Measurements from ENCODE around the gene TBC1D22A. TPM values are rescaled to one million over a fixed set of nuclear protein-coding genes. Genes with fewer than 3 reads are reported as not detected.

TBC1D22A gene
- total RNA-seq, 2 donors from 2014 or later = 28.9 to 31.3 TPM

GRCh38 chr22:46774253-46774979 lies 12.0 kb downstream of the TBC1D22A start:
- H3K9me3 ChIP-seq = no peaks in the 10 kb centered on the region
- peaks cover 10 to 34% of the 10 kb centered on the region in 2 donors for H3K4me1 ChIP-seq (ENCODE audit: control insufficient read depth in 1 of 2, low read depth in 2 of 2)
- DNase-seq (ENCODE audit: low spot score) = no peak
- no peak for TF ChIP-seq CTCF (IDR thresholded peaks at IDR 0.05)
- H3K27ac ChIP-seq = peak overlapping the region in 1 of 2 donors; percentile 32
- no peak for ATAC-seq (ENCODE audit: insufficient number of reproducible peaks, low FRiP score, low read depth)
- no peaks in the 10 kb centered on the region for H3K36me3 ChIP-seq
- no peak overlapping the region for H3K4me3 ChIP-seq
- H3K27me3 ChIP-seq (replicated peaks; ENCODE audit: insufficient read depth) = no peaks in the 10 kb centered on the region

GRCh38 chr22:46774980-46775849 lies 12.8 kb downstream of the TBC1D22A start:
- Histone ChIP-seq H3K9me3 (no peaks in the 10 kb centered on the region), H3K36me3 (no peaks in the 10 kb centered on the region), H3K4me3 (no peak overlapping the region), H3K27me3 (replicated peaks; ENCODE audit: insufficient read depth) (no peaks in the 10 kb centered on the region), H3K27ac (no peak overlapping the region), H3K4me1 (ENCODE audit: control insufficient read depth in 1 of 2, low read depth in 2 of 2) (peaks cover 5 to 26% of the 10 kb centered on the region in 2 donors)
- no peak for TF ChIP-seq CTCF (IDR thresholded peaks at IDR 0.05)
- DNase-seq (ENCODE audit: low spot score) (no peak), ATAC-seq (ENCODE audit: insufficient number of reproducible peaks, low FRiP score, low read depth) (no peak)

- H3K27ac ChIP-seq = no peak overlapping the region
- H3K4me3 ChIP-seq = no peak overlapping the region
- no peaks in the 10 kb centered on the region for H3K9me3 ChIP-seq
- no peak for TF ChIP-seq CTCF (IDR thresholded peaks at IDR 0.05)
- no peak for DNase-seq (ENCODE audit: low spot score)
- H3K4me1 ChIP-seq (ENCODE audit: control insufficient read depth in 1 of 2, low read depth in 2 of 2) = peaks cover 4 to 22% of the 10 kb centered on the region in 2 donors
- H3K27me3 ChIP-seq (replicated peaks; ENCODE audit: insufficient read depth) = no peaks in the 10 kb centered on the region
- ATAC-seq (ENCODE audit: insufficient number of reproducible peaks, low FRiP score, low read depth) = no peak
- H3K36me3 ChIP-seq = no peaks in the 10 kb centered on the region
Measured at GRCh38 chr22:46775850-46776826, 13.7 kb downstream of the TBC1D22A start.

GRCh38 chr22:46776876-46777608 lies 14.6 kb downstream of the TBC1D22A start:
- no peak overlapping the region for H3K4me3 ChIP-seq
- DNase-seq (ENCODE audit: low spot score) (no peak), ATAC-seq (ENCODE audit: insufficient number of reproducible peaks, low FRiP score, low read depth) (no peak)
- H3K36me3 ChIP-seq = no peaks in the 10 kb centered on the region
- no peaks in the 10 kb centered on the region for H3K9me3 ChIP-seq
- no peak overlapping the region for H3K27ac ChIP-seq
- peaks cover 4 to 22% of the 10 kb centered on the region in 2 donors for H3K4me1 ChIP-seq (ENCODE audit: control insufficient read depth in 1 of 2, low read depth in 2 of 2)
- no peak for TF ChIP-seq CTCF (IDR thresholded peaks at IDR 0.05)
- H3K27me3 ChIP-seq (replicated peaks; ENCODE audit: insufficient read depth) = no peaks in the 10 kb centered on the region
